CD4-positive, alpha-beta T cell treated with Interleukin-21 for 1 hour (primary cell): ENCODE data around the gene OTOG.
"Not testable (repeated sequence)": the region's sequence is repeated elsewhere in the genome, so short reads cannot be mapped to it uniquely, and the experiment has no call there.

Experiments used
- DNase-seq: peaks from one replicate; pipeline ENCODE4 v3.0.0-alpha.2; 2020

The OTOG gene

DNA sequence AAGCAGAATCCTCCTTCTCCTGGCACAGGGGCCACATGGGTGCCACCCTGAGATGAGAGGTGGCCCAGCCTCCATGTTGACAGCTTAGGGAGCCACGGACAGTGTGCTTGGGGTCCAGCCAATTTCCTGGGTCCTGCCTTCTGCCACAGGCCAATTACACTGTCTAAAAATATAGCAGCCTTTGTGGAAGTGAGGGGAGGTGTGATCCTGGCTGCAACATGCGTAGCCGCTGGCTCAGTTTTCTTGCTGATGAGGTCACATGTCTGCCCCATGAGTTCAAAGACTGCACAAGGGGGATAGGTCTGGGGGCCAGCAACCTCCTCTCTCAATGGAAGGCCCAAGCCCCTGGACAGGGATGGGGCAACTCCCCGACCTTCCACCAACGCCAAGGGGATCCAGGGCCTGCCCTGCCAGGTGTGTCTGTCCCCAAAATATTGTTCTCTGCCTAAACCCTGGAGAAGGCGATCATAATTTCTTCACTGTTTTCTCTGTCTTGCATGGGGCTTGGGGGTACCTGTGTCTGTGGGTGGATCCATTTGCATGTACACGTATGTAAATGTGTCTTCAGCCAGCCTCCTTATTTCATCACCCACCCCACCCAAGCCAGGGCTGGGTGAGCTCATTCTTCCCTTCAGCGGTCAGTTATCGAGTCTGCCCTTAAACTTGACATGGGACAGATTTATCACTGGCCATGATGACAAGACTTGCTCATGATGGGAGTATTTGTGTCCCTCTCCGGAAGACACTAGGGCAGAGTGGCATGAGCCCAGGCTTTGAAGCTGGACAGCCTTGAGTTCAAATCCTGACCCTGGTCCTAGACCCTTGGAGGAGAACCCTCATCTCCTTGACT, 59.4 kb downstream of the OTOG start:
- DNase-seq: no peak

DNA sequence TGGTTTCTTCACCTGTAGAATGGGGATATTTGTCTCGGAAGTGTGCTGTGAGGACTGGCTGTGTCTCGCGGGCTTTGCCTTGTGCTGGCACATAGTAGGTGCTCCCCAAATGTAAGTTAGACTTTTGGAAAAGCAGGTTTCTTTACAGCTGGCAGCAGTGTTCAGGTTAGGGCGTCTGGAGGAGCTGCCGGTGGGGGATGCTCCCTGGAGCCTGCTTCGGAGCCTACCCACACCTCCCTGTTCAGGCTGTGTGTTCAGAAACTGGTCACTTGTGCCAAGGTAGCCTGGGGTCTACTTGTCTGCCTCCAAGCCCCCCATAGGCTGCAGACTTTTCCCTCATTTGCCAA, 60.0 kb downstream of the OTOG start:
- no peak for DNase-seq

DNA sequence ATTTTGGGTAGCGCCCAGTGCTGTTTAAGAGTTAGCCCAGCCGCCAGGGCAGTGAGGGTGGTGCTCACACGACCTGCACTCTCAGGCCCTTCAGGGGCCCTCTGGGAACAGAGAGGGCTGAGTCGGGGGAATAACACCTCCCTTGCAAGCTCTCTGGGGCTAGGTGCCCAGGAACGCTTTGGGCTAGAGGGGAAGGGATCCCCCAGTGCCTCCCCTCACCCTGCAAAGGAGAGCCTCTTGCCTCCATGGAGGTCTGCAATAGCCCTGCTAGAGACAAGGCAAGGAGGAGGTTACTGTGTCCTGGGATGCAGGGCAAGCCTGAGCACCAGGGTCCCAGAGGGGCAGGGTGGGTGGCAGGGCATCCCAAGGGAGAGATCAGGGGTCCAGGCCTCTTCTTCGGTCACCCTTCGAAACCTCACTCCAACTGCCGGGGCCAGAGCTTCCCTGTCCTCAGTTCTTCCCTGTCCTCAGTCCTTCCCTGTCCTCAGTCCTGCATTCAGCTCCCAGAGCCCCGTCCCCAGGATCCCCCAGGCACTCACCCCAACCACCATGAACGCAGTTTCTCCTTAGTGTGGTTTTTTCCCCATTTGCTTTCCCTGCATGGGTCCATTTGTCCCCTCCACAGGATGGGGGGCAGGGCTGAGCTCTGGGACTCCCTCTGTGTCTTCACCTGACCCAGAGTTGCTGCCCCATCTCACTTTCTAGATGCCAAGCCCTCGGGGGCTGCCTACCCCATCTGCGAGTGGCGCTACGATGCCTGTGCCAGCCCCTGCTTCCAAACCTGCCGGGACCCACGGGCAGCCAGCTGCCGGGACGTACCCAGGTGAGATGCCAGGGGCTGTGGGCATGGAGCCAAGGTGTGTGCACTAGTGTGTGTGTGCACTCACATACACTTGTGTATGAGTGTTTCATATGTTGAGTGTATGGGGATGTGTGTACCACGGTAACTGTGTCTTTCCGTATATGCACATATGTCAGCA, 60.8 kb downstream of the OTOG start:
- no peak for DNase-seq

DNA sequence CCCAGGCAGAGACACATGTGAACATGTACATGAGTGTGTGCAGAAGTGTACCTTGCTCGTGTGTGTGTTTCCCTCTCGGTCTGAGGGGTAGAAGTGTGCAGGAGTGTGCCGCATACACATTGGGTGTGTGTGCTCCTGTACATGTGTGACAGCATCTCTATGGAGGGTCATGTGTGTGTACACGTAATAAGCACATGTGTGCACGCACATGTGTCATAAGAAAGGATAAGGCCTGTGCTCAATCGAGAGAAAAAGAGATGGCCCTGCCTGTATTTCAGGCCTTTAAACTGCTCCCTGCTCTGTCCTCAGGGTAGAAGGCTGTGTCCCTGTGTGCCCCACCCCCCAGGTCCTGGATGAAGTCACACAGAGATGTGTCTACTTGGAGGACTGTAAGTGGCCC, 61.8 kb downstream of the OTOG start:
- DNase-seq: no peak

DNA sequence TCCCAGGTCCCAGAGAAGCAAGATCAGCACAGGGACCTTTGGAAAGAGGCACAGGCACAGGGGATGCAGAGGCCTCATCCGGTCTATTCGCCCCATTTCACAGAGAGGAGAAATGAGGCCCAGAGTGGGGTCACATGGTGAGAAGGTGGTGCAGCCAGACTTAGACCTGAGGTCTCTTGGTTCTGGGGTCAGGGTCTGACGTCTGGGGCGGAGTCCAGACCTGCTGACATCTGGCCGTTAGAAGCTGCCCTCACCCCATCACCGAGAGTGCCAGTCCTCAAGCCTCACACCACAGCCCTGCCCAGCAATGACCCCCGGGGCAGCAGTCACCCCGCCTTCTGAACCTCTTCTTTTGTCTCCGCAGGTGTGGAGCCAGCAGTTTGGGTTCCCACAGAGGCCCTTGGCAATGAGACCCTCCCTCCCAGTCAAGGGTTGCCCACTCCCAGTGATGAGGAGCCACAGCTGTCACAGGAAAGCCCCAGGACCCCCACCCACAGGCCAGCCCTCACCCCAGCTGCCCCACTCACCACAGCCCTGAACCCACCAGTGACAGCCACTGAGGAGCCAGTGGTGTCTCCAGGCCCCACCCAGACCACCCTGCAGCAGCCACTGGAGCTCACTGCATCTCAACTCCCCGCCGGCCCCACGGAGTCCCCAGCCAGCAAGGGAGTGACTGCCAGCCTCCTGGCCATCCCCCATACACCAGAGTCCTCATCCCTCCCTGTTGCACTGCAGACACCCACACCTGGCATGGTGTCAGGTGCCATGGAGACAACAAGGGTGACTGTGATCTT, 62.4 kb downstream of the OTOG start:
- no peak for DNase-seq

DNA sequence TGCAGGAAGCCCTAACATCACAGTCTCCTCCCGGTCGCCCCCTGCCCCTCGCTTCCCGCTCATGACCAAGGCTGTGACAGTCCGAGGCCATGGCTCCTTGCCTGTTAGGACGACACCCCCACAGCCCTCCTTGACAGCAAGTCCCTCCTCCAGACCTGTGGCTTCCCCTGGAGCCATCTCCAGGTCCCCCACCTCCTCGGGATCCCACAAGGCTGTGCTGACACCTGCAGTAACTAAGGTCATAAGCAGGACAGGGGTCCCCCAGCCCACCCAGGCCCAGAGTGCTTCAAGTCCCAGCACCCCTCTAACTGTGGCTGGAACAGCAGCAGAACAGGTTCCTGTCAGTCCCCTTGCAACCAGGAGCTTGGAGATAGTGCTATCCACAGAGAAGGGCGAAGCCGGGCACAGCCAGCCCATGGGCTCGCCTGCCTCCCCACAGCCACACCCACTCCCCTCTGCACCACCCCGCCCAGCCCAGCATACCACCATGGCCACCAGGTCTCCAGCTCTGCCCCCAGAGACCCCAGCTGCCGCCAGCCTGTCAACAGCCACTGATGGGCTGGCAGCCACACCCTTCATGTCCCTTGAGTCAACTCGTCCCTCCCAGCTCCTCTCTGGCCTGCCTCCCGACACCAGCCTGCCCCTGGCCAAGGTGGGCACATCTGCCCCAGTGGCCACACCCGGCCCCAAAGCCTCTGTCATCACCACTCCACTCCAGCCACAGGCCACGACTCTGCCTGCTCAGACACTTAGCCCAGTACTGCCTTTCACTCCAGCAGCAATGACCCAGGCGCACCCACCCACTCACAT, 63.2 kb downstream of the OTOG start:
- no peak for DNase-seq

DNA sequence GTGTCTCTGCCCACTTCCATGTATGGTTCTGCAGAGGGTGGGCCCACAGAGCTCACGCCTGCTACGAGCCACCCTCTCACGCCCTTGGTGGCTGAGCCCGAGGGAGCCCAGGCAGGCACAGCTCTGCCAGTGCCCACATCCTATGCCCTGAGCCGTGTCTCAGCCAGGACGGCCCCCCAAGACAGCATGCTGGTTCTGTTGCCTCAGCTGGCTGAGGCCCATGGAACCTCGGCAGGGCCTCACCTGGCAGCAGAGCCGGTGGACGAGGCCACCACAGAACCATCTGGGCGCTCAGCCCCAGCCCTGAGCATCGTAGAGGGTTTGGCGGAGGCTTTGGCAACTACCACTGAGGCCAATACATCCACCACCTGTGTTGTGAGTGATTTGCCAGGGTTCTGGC, 64.0 kb downstream of the OTOG start:
- DNase-seq: no peak

DNA sequence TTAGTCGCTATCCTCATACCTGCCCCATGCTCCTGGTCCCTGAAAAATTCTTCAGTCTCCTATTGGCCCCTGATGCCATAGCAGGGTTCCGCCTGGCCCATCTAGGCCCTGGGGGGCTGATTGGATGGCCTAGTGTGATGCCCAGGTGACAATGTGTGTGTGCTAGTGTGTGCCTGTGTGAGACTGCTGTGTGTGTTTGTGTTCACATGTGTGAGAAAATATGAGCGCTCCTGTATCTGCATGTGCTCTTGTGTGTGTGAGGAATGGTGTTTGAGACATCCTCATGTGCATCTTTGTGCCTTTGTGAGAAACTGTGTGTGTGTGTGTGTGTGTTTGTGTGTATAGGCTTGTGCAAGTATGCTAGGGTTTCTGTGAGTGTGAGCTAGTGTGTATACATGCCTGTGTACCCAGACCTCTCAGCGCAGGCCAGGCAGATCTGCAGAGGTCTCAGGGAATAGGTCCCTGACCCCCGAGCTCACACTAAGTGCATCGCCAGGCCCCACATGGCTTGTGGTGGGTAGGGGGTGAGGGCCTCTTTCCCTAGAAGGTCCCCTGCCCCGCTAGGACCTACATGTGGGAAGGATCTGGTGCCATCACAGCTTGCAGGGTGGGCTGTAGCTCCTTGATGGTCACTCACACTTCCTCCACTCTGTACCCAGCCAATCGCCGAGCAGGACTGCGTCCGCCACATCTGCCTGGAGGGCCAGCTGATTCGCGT, 64.6 kb downstream of the OTOG start:
- DNase-seq: no peak

DNA sequence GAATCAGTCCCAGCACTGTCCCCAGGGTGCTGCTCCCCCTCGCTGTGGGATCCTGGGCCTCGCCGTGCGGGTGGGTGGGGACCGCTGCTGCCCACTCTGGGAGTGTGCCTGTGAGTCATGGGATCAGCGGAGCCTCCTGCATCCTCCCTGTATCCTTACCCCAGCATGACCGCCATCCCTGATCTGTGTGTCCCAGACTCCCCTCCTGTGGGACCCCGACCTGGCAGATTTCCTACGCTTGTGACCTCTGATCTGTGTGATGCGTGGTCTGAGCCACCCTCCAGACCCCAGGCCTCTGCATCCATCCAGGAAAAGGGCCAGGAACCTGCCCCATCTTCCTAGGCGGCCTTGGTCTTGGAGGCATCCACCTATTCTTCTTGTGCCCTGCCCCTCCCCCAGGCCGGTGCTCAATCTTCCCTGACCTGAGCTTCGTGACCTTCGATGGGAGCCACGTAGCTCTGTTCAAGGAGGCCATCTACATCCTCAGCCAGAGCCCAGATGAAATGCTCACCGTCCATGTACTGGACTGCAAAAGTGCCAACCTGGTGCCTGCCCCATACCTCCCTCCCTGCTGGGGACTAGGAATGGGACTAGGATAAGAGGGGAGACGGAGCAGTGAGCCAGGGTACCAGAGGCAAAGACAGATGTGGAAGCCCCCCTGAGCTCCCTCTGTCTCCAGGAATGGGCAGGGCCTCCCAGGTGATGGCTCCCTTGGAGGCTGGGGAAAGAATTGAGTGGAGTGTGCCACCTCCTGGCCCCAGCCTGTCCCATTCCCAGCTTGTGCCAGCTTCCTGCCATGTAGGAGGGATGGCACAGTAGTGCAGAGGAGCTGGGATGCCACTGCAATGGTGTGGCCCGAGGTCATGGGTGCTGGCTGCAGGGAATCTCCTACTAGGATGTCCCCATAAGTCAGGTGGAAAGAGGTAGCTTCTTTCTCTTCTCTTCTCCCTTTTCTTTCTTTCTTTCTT, 65.4 kb downstream of the OTOG start:
- no peak for DNase-seq

DNA sequence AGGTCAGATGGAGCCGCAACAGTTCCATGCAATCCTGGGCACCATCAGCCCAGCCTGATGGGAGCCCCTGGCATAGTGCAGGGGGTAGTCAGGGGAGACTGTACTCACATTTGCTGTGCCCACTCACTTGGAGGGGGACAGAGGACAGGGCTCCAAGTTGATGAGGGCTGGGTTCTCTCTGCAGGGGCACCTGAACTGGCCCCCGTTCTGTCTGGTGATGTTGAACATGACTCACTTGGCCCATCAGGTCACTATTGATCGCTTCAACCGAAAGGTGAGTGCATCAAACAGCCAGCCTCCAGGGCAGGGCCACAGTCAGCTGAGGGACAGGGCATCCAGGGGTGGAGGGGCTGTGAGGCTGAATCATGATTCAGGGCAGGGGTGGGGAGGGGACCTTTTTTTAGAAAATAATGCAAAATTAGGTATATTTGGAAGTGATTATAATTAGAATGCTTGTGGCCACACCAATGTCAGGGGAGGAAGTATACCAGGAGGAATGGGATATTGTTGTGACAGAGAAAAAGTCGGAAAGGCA, 66.4 kb downstream of the OTOG start:
- DNase-seq: no peak

DNA sequence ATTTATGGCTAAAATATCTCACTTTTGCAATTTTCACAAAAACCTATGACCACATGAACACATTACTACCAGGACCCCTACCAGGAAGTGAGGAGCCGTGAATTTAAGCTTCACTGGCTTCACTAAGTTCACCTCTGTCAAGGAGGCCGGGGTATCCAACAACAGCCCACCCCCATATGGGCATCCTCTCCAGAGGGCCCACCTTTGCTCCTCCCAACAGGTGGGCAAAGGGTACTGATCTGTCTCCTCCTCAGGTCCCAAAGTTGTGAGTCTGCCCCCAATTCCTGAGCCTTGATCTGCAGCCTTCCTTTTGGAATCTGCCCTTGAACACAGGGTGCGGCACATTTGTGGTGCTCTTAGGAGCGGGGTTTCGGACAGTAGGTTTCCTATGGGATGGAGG, 66.9 kb downstream of the OTOG start:
- no peak for DNase-seq

DNA sequence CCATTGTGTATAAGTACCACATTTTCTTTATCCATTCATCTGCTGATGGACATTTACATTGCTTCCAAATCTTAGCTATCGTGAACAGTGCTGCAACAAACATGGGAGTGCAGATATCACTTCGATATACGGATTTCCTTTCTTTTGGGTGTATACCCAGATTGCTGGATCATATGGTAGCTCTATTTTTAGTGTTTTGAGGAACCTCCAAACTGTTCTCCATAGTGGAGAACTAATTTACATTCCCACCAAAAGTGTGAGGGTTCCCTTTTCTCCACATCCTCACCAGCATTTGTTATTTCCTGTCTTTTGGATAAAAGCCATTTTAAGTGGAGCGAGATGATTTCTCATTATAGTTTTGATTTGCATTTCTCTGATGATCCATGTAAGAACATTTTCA, 75.7 kb downstream of the OTOG start:
- not testable (repeated sequence) for DNase-seq

DNA sequence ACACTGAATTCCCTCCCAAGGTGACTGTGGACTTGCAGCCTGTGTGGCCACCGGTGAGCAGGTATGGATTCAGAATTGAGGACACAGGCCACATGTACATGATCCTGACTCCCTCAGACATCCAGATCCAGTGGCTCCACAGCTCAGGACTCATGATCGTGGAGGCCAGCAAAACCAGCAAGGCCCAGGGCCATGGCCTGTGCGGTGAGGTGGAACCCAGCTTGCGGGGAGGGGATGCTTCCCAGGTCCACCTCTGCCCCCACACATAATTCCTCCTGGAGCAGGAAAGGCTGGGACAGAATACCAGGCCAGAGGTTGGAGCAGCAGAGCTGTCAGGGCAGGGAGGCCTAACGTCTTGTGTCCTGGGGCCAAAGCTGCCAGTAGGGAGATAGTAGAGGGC, 82.1 kb downstream of the OTOG start:
- DNase-seq: no peak

DNA sequence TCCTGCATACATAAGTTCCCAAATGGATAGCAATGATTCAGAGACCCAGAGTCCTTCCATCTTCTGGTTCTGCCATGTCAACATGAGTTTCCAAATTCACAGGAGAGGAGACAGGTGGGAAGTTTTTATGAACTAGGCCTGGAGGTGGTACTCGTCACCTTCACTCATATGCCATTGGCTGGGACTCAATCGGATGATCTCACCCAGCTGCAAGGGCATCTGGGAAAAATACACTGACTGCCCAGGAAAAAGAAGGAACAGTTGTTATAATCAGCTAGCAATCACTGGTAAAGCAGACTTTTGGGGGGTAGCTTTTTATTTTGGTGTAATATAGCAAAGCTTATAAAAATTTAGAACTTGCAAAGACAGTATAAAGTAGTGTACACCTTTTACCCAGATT, 83.9 kb downstream of the OTOG start:
- no peak for DNase-seq

DNA sequence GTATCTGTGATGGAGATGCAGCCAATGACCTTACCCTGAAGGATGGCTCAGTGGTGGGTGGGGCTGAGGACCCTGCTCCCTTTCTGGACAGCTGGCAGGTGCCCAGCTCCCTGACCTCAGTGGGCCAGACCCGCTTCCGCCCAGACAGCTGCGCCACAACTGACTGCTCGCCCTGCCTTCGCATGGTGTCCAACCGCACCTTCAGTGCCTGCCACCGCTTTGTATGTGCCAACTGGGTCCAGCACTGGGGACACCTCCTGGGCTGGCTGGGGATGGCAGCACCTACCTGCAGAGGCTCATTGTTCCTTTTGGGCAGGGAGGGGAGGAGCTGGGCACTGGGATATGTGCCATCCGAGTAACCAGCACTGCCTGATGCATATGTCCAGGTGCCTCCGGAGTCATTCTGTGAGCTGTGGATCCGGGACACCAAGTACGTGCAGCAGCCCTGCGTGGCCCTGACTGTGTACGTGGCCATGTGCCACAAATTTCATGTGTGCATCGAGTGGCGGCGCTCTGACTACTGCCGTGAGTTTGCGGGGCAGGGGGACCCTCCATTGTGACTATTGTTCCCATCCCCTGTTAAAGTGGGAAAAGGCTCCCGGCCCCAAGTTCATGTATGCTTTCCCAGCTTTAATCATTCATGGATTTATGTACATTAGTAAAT, 84.8 kb downstream of the OTOG start:
- DNase-seq: no peak

DNA sequence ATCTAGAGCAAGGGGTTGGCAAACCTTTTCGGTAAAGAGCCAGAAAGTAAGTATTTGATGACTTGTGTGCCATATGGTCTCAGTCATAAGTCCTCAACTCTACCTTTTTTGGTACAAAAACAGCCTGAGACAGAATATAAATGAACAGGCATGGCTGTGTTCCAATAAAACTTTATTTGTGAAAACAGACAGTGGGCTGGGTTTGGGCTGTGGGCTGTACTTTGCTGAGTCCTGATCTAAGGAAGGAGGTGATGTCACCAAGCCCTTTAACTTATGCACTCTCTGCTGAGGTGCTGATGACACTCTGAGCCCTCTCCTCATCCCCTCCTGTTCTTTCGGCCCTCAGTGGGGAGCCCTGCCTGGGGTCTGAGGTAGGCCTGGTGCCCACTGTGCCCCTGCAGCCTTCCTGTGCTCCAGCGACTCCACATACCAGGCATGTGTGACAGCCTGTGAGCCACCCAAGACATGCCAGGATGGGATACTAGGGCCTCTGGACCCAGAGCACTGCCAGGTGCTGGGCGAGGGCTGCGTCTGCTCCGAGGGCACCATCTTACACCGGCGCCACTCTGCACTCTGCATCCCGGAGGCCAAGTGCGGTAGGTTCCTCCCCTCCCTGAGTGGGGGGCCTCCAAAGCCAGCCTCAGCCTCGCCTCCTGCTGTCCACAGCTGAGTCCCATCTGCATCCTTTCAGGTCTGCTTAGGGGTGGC, 86.4 kb downstream of the OTOG start:
- DNase-seq: no peak

DNA sequence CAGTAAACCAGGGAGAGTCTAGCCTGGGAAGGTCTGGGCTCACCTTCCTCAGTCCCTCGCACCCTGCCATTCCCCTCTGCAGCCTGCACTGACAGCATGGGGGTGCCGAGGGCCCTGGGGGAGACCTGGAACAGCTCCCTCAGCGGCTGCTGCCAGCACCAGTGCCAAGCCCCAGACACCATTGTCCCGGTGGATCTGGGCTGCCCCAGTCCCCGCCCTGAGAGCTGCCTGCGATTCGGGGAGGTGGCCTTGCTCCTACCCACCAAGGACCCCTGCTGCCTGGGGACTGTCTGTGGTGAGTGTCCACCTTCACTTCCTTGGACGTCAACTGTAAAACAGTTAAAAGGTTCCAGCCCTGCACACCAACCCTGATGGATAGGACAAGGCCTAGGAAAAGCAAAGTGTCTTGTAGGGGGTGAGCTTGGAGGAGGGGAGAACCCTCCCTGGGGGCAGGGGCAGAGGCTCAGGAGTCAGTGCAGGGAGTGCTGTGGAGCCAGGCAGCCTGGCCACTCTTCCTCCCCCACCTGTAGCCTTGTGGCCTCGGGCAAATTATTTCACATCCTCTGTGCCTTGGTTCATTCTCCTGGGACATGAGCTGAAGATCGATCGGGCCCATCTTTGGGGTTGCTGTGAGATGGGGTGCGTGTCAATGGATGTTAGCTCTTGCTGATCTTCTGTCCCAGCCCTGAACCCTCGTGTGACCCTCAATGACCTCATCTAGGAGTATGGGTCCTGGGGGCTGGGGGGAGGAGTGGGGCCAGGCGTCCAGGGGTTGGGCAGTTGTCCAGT, 87.1 kb downstream of the OTOG start:
- DNase-seq: no peak
